HUES48 (cell line): ENCODE results near the gene MAP1LC3C.
"Not testable (repeated sequence)": the region's sequence is repeated elsewhere in the genome, so short reads cannot be mapped to it uniquely, and the experiment has no call there.

Experiments used
- H3K27ac ChIP-seq: one replicate; pipeline ENCODE4 v1.7.0; 2013; ENCODE audit warnings: low read depth, low read length, inconsistent platforms
- H3K27me3 ChIP-seq: 2 replicates; pipeline ENCODE4 v1.6.1; 2013; ENCODE audit warnings: mild to moderate bottlenecking, low read length; ENCODE audit not compliant: control insufficient read depth, insufficient read depth
- H3K36me3 ChIP-seq: 2 replicates; pipeline ENCODE4 v1.6.1; 2013; ENCODE audit warnings: low read length; ENCODE audit not compliant: control insufficient read depth, insufficient read depth
- H3K4me1 ChIP-seq: 2 replicates; pipeline ENCODE4 v1.6.1; 2013; ENCODE audit warnings: mild to moderate bottlenecking, low read length; ENCODE audit not compliant: control insufficient read depth, insufficient read depth
- H3K4me3 ChIP-seq: 2 replicates; pipeline ENCODE4 v1.5.1; 2013; ENCODE audit warnings: mild to moderate bottlenecking, low read depth, low read length
- H3K9ac ChIP-seq: 2 replicates; pipeline ENCODE4 v1.6.1; 2013; ENCODE audit warnings: mild to moderate bottlenecking, low read depth, low read length, moderate library complexity
- H3K9me3 ChIP-seq: 2 replicates; pipeline ENCODE4 v1.6.1; 2013; ENCODE audit warnings: low read length; ENCODE audit not compliant: control insufficient read depth, insufficient read depth

Gene MAP1LC3C

DNA sequence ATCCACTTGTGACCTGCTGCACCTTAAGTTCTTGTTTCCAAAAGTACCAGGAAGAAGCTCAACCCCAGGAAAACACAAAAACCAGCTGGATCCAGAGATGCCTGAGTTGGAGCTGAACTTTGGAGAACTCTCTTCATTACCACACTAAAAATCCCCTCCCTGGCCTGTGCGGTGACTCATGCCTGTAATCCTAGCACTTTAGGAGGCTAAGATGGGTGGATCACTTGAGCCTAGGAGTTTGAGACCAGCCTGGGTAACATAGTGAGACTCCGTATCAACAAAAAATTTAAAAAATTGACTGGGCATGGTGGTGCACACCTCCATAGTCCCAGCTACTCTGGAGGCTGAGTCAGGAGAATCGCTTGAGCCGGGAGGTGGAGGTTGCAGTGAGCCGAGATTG lies 6.2 kb downstream of the MAP1LC3C start:
- H3K9me3 ChIP-seq: no peaks in the 10 kb centered on the region
- H3K9ac ChIP-seq: no peak overlapping the region
- H3K27ac ChIP-seq: no peak overlapping the region

DNA sequence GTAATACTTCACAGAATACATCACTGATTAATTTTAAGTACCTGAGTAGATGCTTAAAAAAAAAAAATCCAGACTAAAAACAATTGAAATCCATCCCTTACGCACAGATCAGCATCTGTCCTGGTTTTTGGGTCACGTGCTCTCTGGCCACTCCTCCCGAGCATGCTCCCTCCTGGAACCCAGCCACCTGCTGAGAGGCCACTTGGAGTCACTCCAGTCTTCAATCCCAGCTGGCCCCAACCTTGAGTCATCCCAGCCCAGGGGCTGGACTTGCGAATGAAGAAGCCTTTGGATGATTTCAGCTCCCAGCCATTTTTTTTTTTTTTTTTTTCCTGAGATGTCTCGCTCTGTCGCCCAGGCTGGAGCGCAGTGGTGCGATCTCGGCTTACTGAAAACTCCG lies 8.9 kb downstream of the MAP1LC3C start:
- no peaks in the 10 kb centered on the region for H3K36me3 ChIP-seq
- no peaks in the 10 kb centered on the region for H3K27me3 ChIP-seq
- no peak overlapping the region for H3K9ac ChIP-seq
- no peak overlapping the region for H3K27ac ChIP-seq
- no peaks in the 10 kb centered on the region for H3K4me1 ChIP-seq
- H3K4me3 ChIP-seq: no peak overlapping the region
- H3K9me3 ChIP-seq: no peaks in the 10 kb centered on the region

More for the DNA sequence above, 6.2 kb downstream of the MAP1LC3C start:
- no peaks in the 10 kb centered on the region for H3K4me1 ChIP-seq
- no peak overlapping the region for H3K4me3 ChIP-seq
- H3K36me3 ChIP-seq: no peaks in the 10 kb centered on the region
- H3K27me3 ChIP-seq: no peaks in the 10 kb centered on the region

- not testable (repeated sequence) for H3K27me3 ChIP-seq, H3K9ac ChIP-seq, H3K9me3 ChIP-seq, H3K4me1 ChIP-seq, H3K27ac ChIP-seq, H3K36me3 ChIP-seq, H3K4me3 ChIP-seq
Measured at GRCh38 chr1:241988389-241988930, 10.4 kb downstream of the MAP1LC3C start.

DNA sequence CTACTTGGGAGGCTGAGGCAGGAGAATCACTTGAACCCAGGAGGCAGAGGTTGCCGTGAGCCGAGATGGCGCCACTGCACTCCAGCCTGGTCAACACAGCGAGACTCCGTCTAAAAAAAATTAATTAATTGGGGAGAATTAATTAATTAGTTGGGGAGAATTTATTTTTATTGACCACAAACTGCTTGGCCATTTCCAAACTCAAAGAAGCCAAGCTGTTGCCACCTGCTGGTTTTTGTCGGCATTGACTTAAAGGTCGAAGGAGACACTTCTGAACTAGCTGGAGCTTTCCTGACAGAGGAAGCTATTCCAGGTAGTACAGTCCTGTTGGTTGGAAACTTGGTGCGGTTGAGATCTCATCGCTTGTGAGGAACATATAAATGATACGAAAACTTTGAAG lies 13.1 kb downstream of the MAP1LC3C start:
- H3K36me3 ChIP-seq: no peaks in the 10 kb centered on the region
- no peak overlapping the region for H3K9ac ChIP-seq
- H3K4me3 ChIP-seq: no peak overlapping the region
- no peaks in the 10 kb centered on the region for H3K9me3 ChIP-seq
- H3K4me1 ChIP-seq: no peaks in the 10 kb centered on the region
- no peak overlapping the region for H3K27ac ChIP-seq
- H3K27me3 ChIP-seq: no peaks in the 10 kb centered on the region

GRCh38 chr1:241979926-241980325 lies 19.0 kb downstream of the MAP1LC3C start:
- Histone ChIP-seq H3K27ac (no peak overlapping the region), H3K36me3 (no peaks in the 10 kb centered on the region)

GRCh38 chr1:241979071-241979470 lies 19.8 kb downstream of the MAP1LC3C start:
- Histone ChIP-seq H3K4me1 (no peaks in the 10 kb centered on the region), H3K27me3 (no peaks in the 10 kb centered on the region), H3K9me3 (no peaks in the 10 kb centered on the region), H3K4me3 (no peak overlapping the region), H3K27ac (no peak overlapping the region), H3K9ac (no peak overlapping the region), H3K36me3 (no peaks in the 10 kb centered on the region)

More at GRCh38 chr1:241979926-241980325, 19.0 kb downstream of the MAP1LC3C start:
- H3K27me3 ChIP-seq: no peaks in the 10 kb centered on the region
- H3K9ac ChIP-seq: no peak overlapping the region
- no peaks in the 10 kb centered on the region for H3K9me3 ChIP-seq
- H3K4me1 ChIP-seq: no peaks in the 10 kb centered on the region
- H3K4me3 ChIP-seq: no peak overlapping the region

GRCh38 chr1:241976229-241976628 lies 22.7 kb downstream of the MAP1LC3C start:
- peaks cover 5% of the 10 kb centered on the region; the same call in 1 of the 2 replicates for H3K4me1 ChIP-seq
- H3K9me3 ChIP-seq: no peaks in the 10 kb centered on the region
- no peak overlapping the region for H3K4me3 ChIP-seq
- H3K36me3 ChIP-seq: no peaks in the 10 kb centered on the region
- H3K27ac ChIP-seq: no peak overlapping the region
- no peaks in the 10 kb centered on the region for H3K27me3 ChIP-seq
- H3K9ac ChIP-seq: no peak overlapping the region

GRCh38 chr1:241972703-241973369 lies 26.1 kb downstream of the MAP1LC3C start:
- H3K4me1 ChIP-seq: peaks cover 5% of the 10 kb centered on the region; the same call in 1 of the 2 replicates
- H3K27ac ChIP-seq: no peak overlapping the region
- no peaks in the 10 kb centered on the region for H3K36me3 ChIP-seq
- H3K27me3 ChIP-seq: no peaks in the 10 kb centered on the region
- H3K4me3 ChIP-seq: no peak overlapping the region
- no peak overlapping the region for H3K9ac ChIP-seq
- H3K9me3 ChIP-seq: no peaks in the 10 kb centered on the region

GRCh38 chr1:241968611-241969010 lies 30.3 kb downstream of the MAP1LC3C start:
- no peaks in the 10 kb centered on the region for H3K27me3 ChIP-seq
- no peak overlapping the region for H3K4me3 ChIP-seq
- H3K9ac ChIP-seq: no peak overlapping the region
- H3K36me3 ChIP-seq: no peaks in the 10 kb centered on the region
- peaks cover 5% of the 10 kb centered on the region; the same call in 1 of the 2 replicates for H3K4me1 ChIP-seq
- no peaks in the 10 kb centered on the region for H3K9me3 ChIP-seq
- H3K27ac ChIP-seq: no peak overlapping the region

- no peaks in the 10 kb centered on the region for H3K9me3 ChIP-seq
- H3K27me3 ChIP-seq: no peaks in the 10 kb centered on the region
- H3K27ac ChIP-seq: no peak overlapping the region
- no peak overlapping the region for H3K9ac ChIP-seq
- no peak overlapping the region for H3K4me3 ChIP-seq
- H3K36me3 ChIP-seq: no peaks in the 10 kb centered on the region
- no peaks in the 10 kb centered on the region for H3K4me1 ChIP-seq
Measured at GRCh38 chr1:241964550-241965282, 34.2 kb downstream of the MAP1LC3C start.

- Histone ChIP-seq H3K4me3 (no peak overlapping the region), H3K4me1 (no peaks in the 10 kb centered on the region), H3K27me3 (no peaks in the 10 kb centered on the region), H3K9me3 (no peaks in the 10 kb centered on the region), H3K36me3 (no peaks in the 10 kb centered on the region), H3K27ac (no peak overlapping the region), H3K9ac (no peak overlapping the region)
Measured at GRCh38 chr1:241963722-241964121, 35.2 kb downstream of the MAP1LC3C start.
